HG02840 (cell line): ENCODE data around the gene BMP7.

ENCODE experiments used
- ATAC-seq: cut with Tn5 transposase; IDR thresholded peaks from one replicate; pipeline ENCODE4 v1.9.1; 2021; ENCODE audit warnings: mild to moderate bottlenecking, moderate library complexity, moderate number of reproducible peaks; ENCODE audit not compliant: unreplicated experiment, low FRiP score

BMP7 gene

GRCh38 chr20:57178582-57179111 is 87.8 kb downstream of the BMP7 start:
- no peak for ATAC-seq

- ATAC-seq, result no peak
Observed at GRCh38 chr20:57177636-57178280, 88.7 kb downstream of the BMP7 start.

- no peak for ATAC-seq
Observed at GRCh38 chr20:57176842-57177241, 89.6 kb downstream of the BMP7 start.

- no peak for ATAC-seq
Observed at GRCh38 chr20:57175397-57176010, 90.9 kb downstream of the BMP7 start.

- ATAC-seq, result no peak
Observed at GRCh38 chr20:57174737-57175136, 91.7 kb downstream of the BMP7 start.

GRCh38 chr20:57173986-57174385 is 92.5 kb downstream of the BMP7 start:
- ATAC-seq, result no peak

GRCh38 chr20:57173041-57173440 is 93.4 kb downstream of the BMP7 start:
- no peak for ATAC-seq

GRCh38 chr20:57170343-57170742 is 96.1 kb downstream of the BMP7 start:
- ATAC-seq, result no peak

- no peak for ATAC-seq
Observed at GRCh38 chr20:57169162-57169561, 97.3 kb downstream of the BMP7 start.

- ATAC-seq, result no peak
Observed at GRCh38 chr20:57167971-57168701, 98.3 kb downstream of the BMP7 start.

GRCh38 chr20:57167292-57167655 is 99.2 kb downstream of the BMP7 start:
- no peak for ATAC-seq

GRCh38 chr20:57166568-57167291 is 99.7 kb downstream of the BMP7 start:
- no peak for ATAC-seq

- ATAC-seq, result no peak
Observed at GRCh38 chr20:57165427-57166004, 100.9 kb downstream of the BMP7 start.

- ATAC-seq, result no peak
Observed at GRCh38 chr20:57164872-57165271, 101.6 kb downstream of the BMP7 start.

- no peak for ATAC-seq
Observed at GRCh38 chr20:57163041-57163440, 103.4 kb downstream of the BMP7 start.

- no peak for ATAC-seq
Observed at GRCh38 chr20:57162362-57162652, 104.1 kb downstream of the BMP7 start.

GRCh38 chr20:57161478-57162361 is 104.7 kb downstream of the BMP7 start:
- no peak for ATAC-seq

GRCh38 chr20:57160985-57161384 is 105.5 kb downstream of the BMP7 start:
- no peak for ATAC-seq

GRCh38 chr20:57159945-57160610 is 106.4 kb downstream of the BMP7 start:
- no peak for ATAC-seq
